HUES6 (cell line): Measurements from ENCODE around the gene RSPH3.

Experiments used
- H3K27ac ChIP-seq: 2 replicates; pipeline ENCODE4 v1.7.0; 2013; ENCODE audit warnings: low read depth, mild to moderate bottlenecking, low read length, inconsistent platforms
- H3K27me3 ChIP-seq: 2 replicates; pipeline ENCODE4 v1.6.1; 2013; ENCODE audit warnings: low read length; ENCODE audit not compliant: control insufficient read depth, insufficient read depth
- H3K36me3 ChIP-seq: 2 replicates; pipeline ENCODE4 v1.6.1; 2013; ENCODE audit warnings: low read length; ENCODE audit not compliant: control insufficient read depth, insufficient read depth
- H3K4me1 ChIP-seq: 2 replicates; pipeline ENCODE4 v1.6.1; 2013; ENCODE audit warnings: low read length; ENCODE audit not compliant: control insufficient read depth, insufficient read depth
- H3K4me3 ChIP-seq: 2 replicates; pipeline ENCODE4 v1.5.1; 2013; ENCODE audit warnings: low read depth, low read length
- H3K9ac ChIP-seq: one replicate; pipeline ENCODE4 v1.6.1; 2013; ENCODE audit warnings: mild to moderate bottlenecking, low read length
- H3K9me3 ChIP-seq: 2 replicates; pipeline ENCODE4 v1.6.1; 2013; ENCODE audit warnings: low read depth, low read length; ENCODE audit not compliant: control insufficient read depth, insufficient read depth

The RSPH3 gene

DNA sequence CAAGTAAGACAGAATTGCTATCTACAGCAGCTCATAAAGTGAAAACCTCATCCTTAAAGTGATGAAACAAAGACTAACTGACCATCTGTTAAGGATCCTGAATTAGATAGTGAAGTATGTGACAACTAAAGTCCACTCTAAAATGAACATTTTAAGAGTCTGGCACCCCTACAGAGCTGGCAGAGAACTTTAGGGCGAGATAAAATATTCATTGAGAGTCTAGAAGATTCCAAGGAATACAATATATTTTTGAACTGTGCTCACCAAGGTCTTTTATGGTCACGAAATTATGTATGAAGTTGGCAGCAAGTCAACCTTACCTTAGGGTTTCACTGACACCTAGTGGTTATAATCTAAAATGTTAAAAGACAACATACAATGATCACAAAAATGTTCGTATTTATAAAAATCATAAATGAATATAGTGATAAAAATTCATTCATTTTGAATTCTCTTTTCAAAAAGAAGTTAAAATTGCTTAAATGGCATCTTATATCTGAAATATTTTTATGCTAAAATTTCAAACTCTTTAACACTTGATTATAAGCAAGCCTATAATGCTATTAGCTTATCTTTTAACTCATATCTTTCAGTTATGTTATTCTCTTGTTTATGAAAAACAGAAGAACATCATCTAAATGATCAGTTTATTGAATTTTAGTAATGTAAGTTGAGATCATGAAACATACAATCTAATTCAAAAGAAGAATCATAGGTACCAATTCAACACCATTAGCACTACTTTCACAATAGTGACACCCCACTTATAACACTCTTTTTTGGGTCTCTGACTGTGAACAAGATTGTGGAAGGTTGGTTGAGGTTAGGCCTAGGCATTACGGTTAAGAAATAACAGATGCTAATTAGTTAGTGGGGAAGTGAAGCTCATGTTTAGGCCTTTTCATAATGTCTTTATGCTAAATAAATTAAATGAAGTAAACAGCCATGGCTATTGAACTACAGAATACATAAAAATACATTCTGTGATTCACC is 27.5 kb downstream of the RSPH3 start:
- no peak overlapping the region for H3K4me3 ChIP-seq
- no peaks in the 10 kb centered on the region for H3K27me3 ChIP-seq
- H3K4me1 ChIP-seq = no peaks in the 10 kb centered on the region; the same call in 1 of the 2 replicates
- peaks cover 3% of the 10 kb centered on the region; the same call in 1 of the 2 replicates for H3K36me3 ChIP-seq
- H3K27ac ChIP-seq = no peak overlapping the region
- H3K9me3 ChIP-seq = peaks cover 11% of the 10 kb centered on the region
- no peak overlapping the region for H3K9ac ChIP-seq

DNA sequence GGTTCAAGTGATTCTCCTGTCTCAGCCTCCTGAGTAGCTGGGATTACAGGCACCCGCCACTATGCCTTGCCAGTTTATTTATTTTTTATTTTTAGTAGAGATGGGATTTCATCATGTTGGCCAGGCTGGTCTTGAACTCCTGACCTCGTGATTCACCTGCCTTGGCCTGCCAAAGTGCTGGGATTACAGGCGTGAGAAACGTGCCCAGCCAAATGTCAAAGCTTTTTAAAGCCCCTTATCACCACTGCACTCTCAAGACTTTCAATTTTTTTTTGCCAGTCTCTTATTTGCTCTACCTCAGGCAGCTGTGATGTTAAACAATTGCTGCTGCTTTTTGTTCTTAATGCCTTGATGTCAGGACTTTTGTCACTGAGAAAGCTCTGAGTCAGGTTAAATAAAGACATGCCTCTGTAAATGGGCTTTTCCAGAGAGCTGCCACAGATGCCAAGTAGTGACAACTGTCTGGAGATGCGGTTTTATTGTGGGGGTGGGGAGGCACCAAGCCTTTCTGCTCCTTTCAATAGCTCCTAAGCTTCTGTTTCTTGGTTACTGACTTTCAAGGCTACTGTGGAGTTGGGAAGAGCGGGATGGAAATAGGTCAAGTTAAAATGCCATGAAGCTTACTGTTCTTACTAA is 29.2 kb downstream of the RSPH3 start:
- no peaks in the 10 kb centered on the region for H3K27me3 ChIP-seq
- H3K9ac ChIP-seq = no peak overlapping the region
- H3K4me3 ChIP-seq = no peak overlapping the region
- H3K27ac ChIP-seq = no peak overlapping the region
- H3K9me3 ChIP-seq = peaks cover 22% of the 10 kb centered on the region
- peaks cover 3% of the 10 kb centered on the region; the same call in 1 of the 2 replicates for H3K36me3 ChIP-seq
- no peaks in the 10 kb centered on the region; the same call in 1 of the 2 replicates for H3K4me1 ChIP-seq

- Histone ChIP-seq H3K4me1 (no peaks in the 10 kb centered on the region; the same call in 1 of the 2 replicates), H3K9ac (no peak overlapping the region), H3K27ac (no peak overlapping the region), H3K27me3 (no peaks in the 10 kb centered on the region), H3K36me3 (peaks cover 3% of the 10 kb centered on the region; the same call in 1 of the 2 replicates), H3K4me3 (no peak overlapping the region), H3K9me3 (peaks cover 22% of the 10 kb centered on the region)
These were observed 30.9 kb downstream of the RSPH3 start for GRCh38 chr6:158969148-158969547.

DNA sequence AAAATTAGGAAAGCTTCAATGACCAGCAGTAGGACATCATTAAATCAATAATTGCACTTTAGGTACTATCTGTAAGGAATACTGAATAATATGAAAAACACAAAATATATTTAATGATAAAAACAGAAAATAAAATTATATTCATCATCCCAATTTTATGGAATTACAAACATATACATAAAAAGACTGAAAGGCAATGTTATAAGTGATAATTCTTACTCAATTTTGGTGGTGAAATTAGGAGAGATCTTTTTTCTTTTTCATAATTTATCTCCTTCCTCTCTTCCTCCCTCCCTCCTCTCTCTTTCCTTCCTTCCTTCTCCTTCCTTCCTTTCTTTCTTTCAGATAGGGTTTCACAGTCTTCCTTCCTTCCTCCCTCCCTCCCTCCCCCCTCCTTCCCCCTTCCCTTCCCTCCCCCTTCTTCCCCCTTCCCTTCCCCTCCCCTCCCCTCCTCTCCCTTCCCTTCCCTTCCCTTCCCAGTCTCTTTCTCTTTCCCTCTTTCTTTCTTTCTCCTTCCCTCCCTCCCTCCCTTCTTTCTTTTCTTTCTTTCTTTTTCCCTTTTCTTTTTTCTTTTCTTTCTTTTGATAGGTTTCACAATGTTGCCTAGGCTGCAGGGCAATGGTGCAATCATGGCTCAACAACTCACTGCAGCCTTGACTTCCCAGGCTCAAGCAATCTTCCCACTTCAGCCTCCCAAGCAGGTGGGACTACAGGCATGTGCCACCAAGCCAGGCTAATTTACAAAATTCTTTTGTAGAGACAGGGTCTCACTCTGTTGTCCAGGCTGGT is 36.8 kb downstream of the RSPH3 start:
- Histone ChIP-seq H3K9me3 (peaks cover 11% of the 10 kb centered on the region; the same call in 1 of the 2 replicates), H3K27ac (no peak overlapping the region), H3K4me3 (no peak overlapping the region), H3K27me3 (no peaks in the 10 kb centered on the region), H3K4me1 (no peaks in the 10 kb centered on the region), H3K9ac (no peak overlapping the region), H3K36me3 (no peaks in the 10 kb centered on the region)

DNA sequence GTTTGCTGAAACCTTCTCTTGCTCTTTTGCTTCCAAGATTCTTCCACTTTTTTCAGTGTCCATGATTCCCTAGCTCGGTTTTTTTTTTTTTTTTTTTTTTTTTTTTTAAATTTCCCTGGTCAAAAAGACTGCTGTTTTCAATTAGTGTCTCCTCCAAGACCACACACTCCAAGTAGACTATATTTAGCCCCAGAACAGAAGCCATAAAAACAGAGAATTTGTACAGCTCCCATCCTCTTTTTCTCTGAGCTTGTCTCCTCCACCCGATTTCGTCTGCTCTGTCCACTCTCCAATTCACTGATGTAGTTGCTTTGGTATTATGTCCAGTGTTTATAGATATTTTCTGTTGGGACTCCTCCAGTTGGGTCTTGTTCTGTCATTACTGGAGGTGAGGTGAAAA is 37.6 kb downstream of the RSPH3 start:
- Histone ChIP-seq H3K27ac (no peak overlapping the region), H3K9me3 (peaks cover 11% of the 10 kb centered on the region; the same call in 1 of the 2 replicates), H3K36me3 (no peaks in the 10 kb centered on the region), H3K4me1 (no peaks in the 10 kb centered on the region), H3K27me3 (no peaks in the 10 kb centered on the region), H3K9ac (no peak overlapping the region), H3K4me3 (no peak overlapping the region)

DNA sequence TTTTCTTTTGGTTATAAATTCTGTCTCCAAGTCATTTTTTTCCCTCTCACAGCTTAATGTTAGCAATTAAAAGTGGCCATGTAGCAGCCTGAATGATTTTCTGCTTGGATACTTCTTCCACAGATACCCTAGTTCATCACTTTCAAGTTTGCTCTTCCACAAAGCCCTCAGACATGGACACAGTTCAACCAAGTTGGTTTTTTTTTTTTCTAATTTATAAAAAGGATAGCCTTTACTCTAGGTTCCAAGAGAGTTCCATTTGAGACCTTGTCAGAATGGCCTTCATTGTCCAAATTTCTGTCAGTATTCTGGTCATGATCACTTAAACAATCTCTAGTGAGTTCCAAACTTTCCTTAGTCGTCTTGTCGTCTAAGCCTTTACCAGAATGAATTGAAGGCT is 40.0 kb downstream of the RSPH3 start:
- H3K4me3 ChIP-seq = no peak overlapping the region
- no peaks in the 10 kb centered on the region for H3K4me1 ChIP-seq
- no peaks in the 10 kb centered on the region for H3K36me3 ChIP-seq
- no peaks in the 10 kb centered on the region for H3K9me3 ChIP-seq
- H3K9ac ChIP-seq = no peak overlapping the region
- H3K27ac ChIP-seq = no peak overlapping the region
- H3K27me3 ChIP-seq = no peaks in the 10 kb centered on the region

DNA sequence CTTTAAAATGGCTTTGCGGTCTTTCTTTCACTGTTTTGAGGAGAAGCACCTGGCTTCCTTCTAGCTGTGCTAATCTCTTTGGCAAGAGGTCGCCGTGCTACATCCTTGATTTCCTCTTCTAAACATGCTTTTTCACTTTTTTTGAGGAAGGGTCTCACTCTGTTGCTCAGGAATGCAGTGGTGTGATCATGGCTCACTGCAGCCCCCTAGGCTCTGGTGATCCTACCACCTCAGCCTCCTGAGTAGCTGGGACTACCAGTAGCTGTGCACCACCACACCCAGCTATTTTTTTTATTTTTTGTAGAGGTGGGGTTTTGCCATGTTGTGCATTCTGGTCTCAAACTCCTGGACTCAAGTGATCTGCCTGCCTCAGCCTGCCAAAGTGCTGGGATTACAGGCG is 40.5 kb downstream of the RSPH3 start:
- Histone ChIP-seq H3K4me1 (no peaks in the 10 kb centered on the region), H3K27me3 (no peaks in the 10 kb centered on the region), H3K27ac (no peak overlapping the region), H3K4me3 (no peak overlapping the region), H3K9ac (no peak overlapping the region), H3K9me3 (no peaks in the 10 kb centered on the region), H3K36me3 (no peaks in the 10 kb centered on the region)

DNA sequence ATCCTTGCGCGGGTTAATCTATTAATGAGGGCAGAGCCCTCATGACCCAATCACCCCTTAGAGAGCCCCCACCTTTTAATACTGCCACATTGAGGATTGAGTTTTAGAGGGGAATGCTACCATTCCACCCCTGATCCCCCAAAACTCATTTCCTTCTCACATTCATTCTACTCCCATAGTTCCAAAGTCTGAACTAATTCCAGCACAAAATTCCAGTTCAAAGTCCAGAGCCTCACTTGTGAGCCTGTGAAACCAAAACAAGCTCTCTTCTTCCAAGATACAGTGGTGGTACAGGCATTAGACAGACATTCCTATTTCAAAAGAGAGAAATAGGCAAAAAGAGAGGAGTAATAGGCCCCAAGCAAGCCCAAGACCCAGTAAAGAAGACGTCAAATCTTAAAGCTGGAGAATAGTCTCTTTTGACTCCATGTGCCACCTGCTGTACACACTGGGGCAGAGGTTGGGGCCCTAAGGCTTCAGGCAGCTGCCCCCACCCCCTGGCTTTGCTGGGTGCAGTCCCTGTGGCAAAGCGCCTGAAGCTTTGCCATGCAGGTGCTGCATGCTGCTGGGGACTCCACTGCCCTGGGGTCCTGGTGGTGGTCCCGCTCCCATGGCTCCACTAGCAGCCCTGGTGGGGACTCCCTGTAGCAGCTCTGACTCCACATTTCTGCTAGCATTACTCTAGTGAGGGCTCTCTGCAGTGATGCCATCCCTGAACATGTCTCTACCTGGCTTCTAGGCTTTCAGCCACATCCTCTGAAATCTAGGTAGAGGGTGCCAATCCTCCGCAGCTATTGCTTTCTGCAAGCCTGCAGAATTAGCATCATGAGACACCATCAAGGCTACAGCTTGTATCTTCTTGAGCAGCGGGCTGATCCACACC is 41.3 kb downstream of the RSPH3 start:
- H3K4me3 ChIP-seq = no peak overlapping the region
- no peak overlapping the region for H3K27ac ChIP-seq
- no peaks in the 10 kb centered on the region for H3K27me3 ChIP-seq
- no peaks in the 10 kb centered on the region for H3K36me3 ChIP-seq
- no peak overlapping the region for H3K9ac ChIP-seq
- no peaks in the 10 kb centered on the region for H3K9me3 ChIP-seq
- no peaks in the 10 kb centered on the region for H3K4me1 ChIP-seq

GRCh38 chr6:158955255-158955654 is 44.7 kb downstream of the RSPH3 start:
- Histone ChIP-seq H3K27me3 (no peaks in the 10 kb centered on the region), H3K36me3 (no peaks in the 10 kb centered on the region), H3K27ac (no peak overlapping the region), H3K4me3 (no peak overlapping the region), H3K4me1 (no peaks in the 10 kb centered on the region), H3K9ac (no peak overlapping the region), H3K9me3 (no peaks in the 10 kb centered on the region)

GRCh38 chr6:158954753-158955152 is 45.2 kb downstream of the RSPH3 start:
- H3K4me1 ChIP-seq = no peaks in the 10 kb centered on the region
- no peaks in the 10 kb centered on the region for H3K9me3 ChIP-seq
- H3K27me3 ChIP-seq = no peaks in the 10 kb centered on the region
- H3K36me3 ChIP-seq = no peaks in the 10 kb centered on the region
- H3K27ac ChIP-seq = no peak overlapping the region
- H3K9ac ChIP-seq = no peak overlapping the region
- H3K4me3 ChIP-seq = no peak overlapping the region
